GM19043 (cell line): ENCODE results near the gene DNAJB1.
"Not testable (repeated sequence)": the region's sequence is repeated elsewhere in the genome, so short reads cannot be mapped to it uniquely, and the experiment has no call there.

Experiments used
- ATAC-seq: cut with Tn5 transposase; IDR thresholded peaks from one replicate; pipeline ENCODE4 v1.9.1; 2021; ENCODE audit warnings: low read depth; ENCODE audit not compliant: unreplicated experiment

Gene DNAJB1

GRCh38 chr19:14553042-14553938 is 35.1 kb upstream of the DNAJB1 start:
- no peak for ATAC-seq

DNA sequence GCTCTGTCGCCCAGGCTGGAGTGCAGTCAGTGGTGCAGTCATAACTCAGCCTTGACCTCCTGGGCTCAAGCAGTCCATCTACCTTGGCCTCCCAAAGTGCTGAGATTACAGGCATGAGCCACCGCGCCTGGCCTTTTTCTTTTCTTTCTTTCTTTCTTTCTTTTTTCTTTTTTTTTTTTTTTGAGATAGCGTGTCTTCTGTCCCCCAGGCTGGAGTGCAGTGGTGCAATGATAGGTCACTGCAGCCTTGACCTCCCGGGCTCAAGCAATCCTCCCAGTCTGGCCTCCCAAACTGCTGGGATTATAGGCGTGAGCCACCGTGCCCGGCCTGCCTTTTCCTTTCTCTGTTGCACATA is 33.8 kb upstream of the DNAJB1 start:
- ATAC-seq = not testable (repeated sequence)

GRCh38 chr19:14551134-14552005 is 33.2 kb upstream of the DNAJB1 start:
- not testable (repeated sequence) for ATAC-seq

DNA sequence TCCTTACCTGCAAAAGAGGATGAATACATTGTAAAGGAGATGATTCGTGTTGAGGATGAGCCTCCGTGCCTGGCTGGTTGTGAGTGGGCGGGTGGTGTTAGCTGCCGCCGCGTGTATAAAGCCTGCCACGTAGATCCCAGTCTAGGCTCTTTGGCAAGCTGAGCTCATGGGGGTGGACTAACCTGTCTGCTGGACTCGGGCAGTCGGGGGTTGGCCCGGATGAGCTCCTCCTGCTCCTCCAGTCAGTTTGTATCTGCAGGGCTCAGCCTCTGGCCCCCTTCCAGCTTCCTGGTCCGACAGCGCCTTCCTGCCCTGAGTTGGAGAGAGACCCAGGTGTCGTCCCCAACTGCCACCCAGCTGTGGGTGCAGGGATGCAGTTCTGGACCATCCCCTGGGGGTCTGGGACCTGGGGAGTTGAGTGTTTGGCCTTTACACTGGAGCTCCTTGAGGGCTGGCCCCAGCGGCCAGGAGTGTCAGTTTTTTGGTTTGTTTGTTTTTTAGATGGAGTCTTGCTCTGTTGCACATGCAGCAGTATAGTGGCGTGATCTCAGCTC is 32.1 kb upstream of the DNAJB1 start:
- no peak for ATAC-seq

- ATAC-seq = no peak
These were observed 27.5 kb upstream of the DNAJB1 start for GRCh38 chr19:14545716-14546082.

- no peak for ATAC-seq
These were observed 26.9 kb upstream of the DNAJB1 start for GRCh38 chr19:14544977-14545715.

GRCh38 chr19:14544047-14544446 is 25.9 kb upstream of the DNAJB1 start:
- no peak for ATAC-seq

- no peak for ATAC-seq
These were observed 24.6 kb upstream of the DNAJB1 start for GRCh38 chr19:14542711-14543328.

- not testable (repeated sequence) for ATAC-seq
These were observed 23.8 kb upstream of the DNAJB1 start for GRCh38 chr19:14541979-14542378.

- ATAC-seq = no peak
These were observed 22.7 kb upstream of the DNAJB1 start for GRCh38 chr19:14540741-14541525.

GRCh38 chr19:14536926-14537692 is 18.9 kb upstream of the DNAJB1 start:
- ATAC-seq = no peak

DNA sequence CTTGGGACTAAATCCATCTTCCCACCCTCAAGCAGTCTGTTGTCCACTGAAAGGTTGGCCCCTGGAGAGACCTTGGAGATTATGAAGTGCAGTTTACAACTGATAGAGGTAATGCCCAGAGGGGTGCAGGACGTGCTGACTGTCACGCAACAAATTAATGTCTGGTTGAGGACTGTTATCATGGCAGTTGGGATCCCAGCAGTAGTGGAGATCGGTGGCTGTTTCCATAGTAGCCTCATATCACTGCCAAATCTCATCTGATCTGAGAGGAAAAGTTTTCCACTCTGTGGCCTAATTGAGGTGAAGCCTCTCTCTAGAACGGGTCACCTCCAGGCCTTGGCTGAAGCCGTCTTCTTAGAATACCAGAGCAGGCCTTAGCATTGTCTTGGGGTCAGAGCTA is 15.3 kb upstream of the DNAJB1 start:
- ATAC-seq = no peak

GRCh38 chr19:14530506-14530905 is 12.3 kb upstream of the DNAJB1 start:
- ATAC-seq = no peak

DNA sequence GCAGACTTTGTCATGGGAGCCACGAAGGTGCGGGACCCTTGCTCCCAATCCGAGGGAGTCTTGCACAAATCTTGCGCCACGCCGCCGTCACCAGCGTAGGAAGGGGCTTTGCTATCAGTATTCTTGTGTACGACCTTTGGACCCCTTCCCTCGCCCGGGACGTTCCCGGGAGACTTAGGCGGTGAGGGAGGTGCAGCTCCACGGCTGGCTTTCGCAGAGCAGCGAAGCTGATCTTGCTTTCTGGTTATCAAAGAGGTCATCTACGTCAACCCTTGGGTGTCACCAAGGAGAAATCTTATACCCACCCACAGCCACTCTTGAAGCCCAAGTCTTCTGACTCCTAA is 11.8 kb upstream of the DNAJB1 start:
- ATAC-seq = no peak

DNA sequence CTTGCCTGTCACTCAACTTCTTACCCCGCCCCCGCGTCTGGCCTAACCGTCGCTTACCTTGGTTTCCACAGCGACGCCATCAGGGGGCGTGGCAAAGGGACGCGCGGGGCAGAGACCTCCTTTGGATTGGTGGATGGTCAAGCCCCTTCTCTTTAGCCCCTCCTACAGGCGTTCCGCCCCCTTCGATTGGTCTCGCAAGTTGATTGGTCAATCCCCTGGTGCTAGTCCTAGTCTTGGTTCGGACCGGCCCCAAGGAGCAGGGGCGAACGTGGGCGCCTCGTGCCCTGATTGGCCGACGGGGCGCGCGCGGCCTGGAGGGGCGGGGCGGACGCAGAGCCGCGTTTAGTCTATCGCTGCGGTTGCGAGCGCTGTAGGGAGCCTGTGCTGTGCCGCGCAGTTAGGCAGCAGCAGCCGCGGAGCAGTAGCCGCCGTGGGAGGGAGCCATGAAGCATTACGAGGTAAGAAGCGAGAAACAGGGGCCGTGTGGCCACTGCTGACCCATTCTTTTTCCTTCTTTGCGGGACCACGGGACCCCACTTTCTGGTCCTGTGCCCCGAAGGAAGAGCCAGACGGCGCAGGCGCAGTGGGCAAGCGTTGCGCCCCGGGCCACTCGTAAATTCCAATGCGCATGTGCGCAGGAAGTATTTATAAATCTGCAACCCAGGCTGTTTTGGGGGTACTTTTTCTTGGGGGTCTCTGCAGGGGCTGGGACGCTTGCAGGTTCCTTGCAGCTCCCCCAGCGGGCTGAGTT is 11.2 kb upstream of the DNAJB1 start, which contains the start of gene TECR:
TECR (plus strand) TSS at position 341 of the 751 bp plus-strand sequence; CDS start at position 444, 103 bp downstream.
- ATAC-seq = peak; percentile 97

- no peak for ATAC-seq
These were observed 10.4 kb upstream of the DNAJB1 start for GRCh38 chr19:14528419-14529253.

DNA sequence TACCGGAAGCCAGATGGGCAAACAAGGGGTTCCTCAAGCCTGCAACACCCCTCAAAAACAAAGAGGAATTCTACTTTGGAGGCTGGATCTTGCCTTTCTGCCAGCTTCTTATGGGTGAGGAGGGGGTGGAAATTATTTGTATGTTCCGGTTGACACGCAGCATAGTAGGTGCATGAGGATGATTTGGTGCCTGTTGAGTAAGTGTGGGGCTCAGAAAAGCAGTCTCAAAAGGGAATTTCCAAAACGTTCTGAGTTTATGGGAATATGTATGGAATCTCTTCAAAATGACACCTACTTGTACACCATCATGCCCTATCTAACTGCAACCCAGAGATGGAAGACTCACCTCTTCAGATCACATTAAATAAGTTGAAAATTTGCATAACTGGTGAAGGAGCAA is 8.2 kb upstream of the DNAJB1 start:
- ATAC-seq = no peak
